B cell (primary cell): Measurements from ENCODE around the gene INTS14. TPM values are rescaled to one million over a fixed set of nuclear protein-coding genes. Genes with fewer than 3 reads are reported as not detected.

Source experiments
- ATAC-seq: fragments of 200-7000 bp; cut with Tn5 transposase; one replicate; pipeline ENCODE4 v1.10.0; 2021; ENCODE audit warnings: low read depth, mild to moderate bottlenecking, moderate number of reproducible peaks, moderate library complexity
- CTCF ChIA-PET: fragments of 350-600 bp; sonication (Branson Sonifier 250); formaldehyde crosslinking; loops from one replicate; lab custom pipeline; 2021; ENCODE audit warnings: antibody characterized with exemption, inconsistent platforms; lab: Charles Lee
- POLR2A ChIA-PET: fragments of 350-600 bp; sonication (Branson Sonifier 250); formaldehyde crosslinking; loops from one replicate; lab custom pipeline; 2021; ENCODE audit warnings: antibody characterized with exemption; lab: Charles Lee
- DNase-seq: peaks from one replicate; pipeline ENCODE4 v3.0.0; 2013
- H2AFZ ChIP-seq: 2 replicates; pipeline ENCODE4 v1.6.1; 2012; ENCODE audit warnings: mild to moderate bottlenecking, low read depth, low read length; ENCODE audit not compliant: insufficient read depth, poor library complexity, severe bottlenecking
- H3K27ac ChIP-seq, 2 donors: 1 replicate in 1 of 2; 2 replicates in 1 of 2; pipeline ENCODE4 v1.5.1; 2012 to 2013; ENCODE audit warnings: low read length in 2 of 2, mild to moderate bottlenecking in 2 of 2, moderate library complexity in 1 of 2
- H3K27me3 ChIP-seq, 4 experiments: fragments of 200-600 bp in 1 of 4; sonication (generic) in 1 of 4; replicated peaks in 1 of 4; 1 replicate in 2 of 4; 2 replicates in 2 of 4; pipeline versions ENCODE4 v1.6.1 to v1.7.0; 2013 to 2016; ENCODE audit warnings: low read length in 3 of 4, mild to moderate bottlenecking in 2 of 4, mixed read lengths in 1 of 4, moderate library complexity in 1 of 4; ENCODE audit not compliant: insufficient read depth in 4 of 4, control insufficient read depth in 3 of 4; ENCODE audit errors: control extremely low read depth in 1 of 4
- H3K36me3 ChIP-seq, 2 experiments: replicated peaks in 1 of 2; 1 replicate in 1 of 2; 2 replicates in 1 of 2; pipeline versions ENCODE4 v1.6.1 to v1.7.1; 2013; ENCODE audit warnings: low read length in 1 of 2; ENCODE audit not compliant: insufficient read depth in 2 of 2, control insufficient read depth in 1 of 2; ENCODE audit errors: control extremely low read depth in 1 of 2, extremely low read depth in 1 of 2
- H3K4me1 ChIP-seq, 2 donors: fragments of 200-600 bp in 1 of 2; sonication (generic) in 1 of 2; 1 replicate in 1 of 2; 2 replicates in 1 of 2; pipeline versions ENCODE4 v1.5.1 to v1.6.1; 2013 to 2017; ENCODE audit warnings: low read length in 2 of 2; ENCODE audit not compliant: control insufficient read depth in 2 of 2, insufficient read depth in 2 of 2
- H3K4me2 ChIP-seq: replicated peaks from 2 replicates; pipeline ENCODE3; 2012; ENCODE audit warnings: mild to moderate bottlenecking, low read depth, low read length; ENCODE audit not compliant: poor library complexity, severe bottlenecking
- H3K4me3 ChIP-seq, 5 experiments: fragments of 200-600 bp in 1 of 5; sonication (generic) in 1 of 5; 1 replicate in 3 of 5; 2 replicates in 2 of 5; pipeline versions ENCODE4 v1.5.1 to v1.7.0; 2011 to 2016; ENCODE audit warnings: low read length in 4 of 5, mild to moderate bottlenecking in 4 of 5, low read depth in 2 of 5, control low read depth in 1 of 5, moderate library complexity in 1 of 5; ENCODE audit not compliant: insufficient read depth in 1 of 5; ENCODE audit errors: control extremely low read depth in 1 of 5, extremely low read depth in 1 of 5
- H3K79me2 ChIP-seq: fragments of 200-600 bp; sonication (generic); one replicate; pipeline ENCODE4 v1.6.0; 2016; ENCODE audit warnings: low read length; ENCODE audit not compliant: control insufficient read depth, insufficient read depth
- H3K9ac ChIP-seq: fragments of 200-600 bp; sonication (generic); 2 replicates; pipeline ENCODE4 v1.6.1; 2017; ENCODE audit warnings: mild to moderate bottlenecking, low read length, moderate library complexity
- H3K9me3 ChIP-seq, 3 donors: one replicate each; pipeline versions ENCODE4 v1.6.1 to v1.7.1; 2013; ENCODE audit warnings: low read length in 2 of 3; ENCODE audit not compliant: control insufficient read depth in 2 of 3, insufficient read depth in 1 of 3; ENCODE audit errors: control extremely low read depth in 1 of 3
- H4K20me1 ChIP-seq: 2 replicates; pipeline ENCODE4 v1.6.0; 2012; ENCODE audit warnings: mild to moderate bottlenecking, low read length; ENCODE audit not compliant: insufficient read depth, control insufficient read depth, poor library complexity, severe bottlenecking
- H3K27ac Mint-ChIP-seq: one replicate; pipeline ENCODE4 v1.8.0; 2021; ENCODE audit warnings: mixed read lengths
- H3K27me3 Mint-ChIP-seq: one replicate; pipeline ENCODE4 v1.8.0; 2021; ENCODE audit warnings: mixed read lengths
- H3K4me1 Mint-ChIP-seq: one replicate; pipeline ENCODE4 v1.8.0; 2021; ENCODE audit warnings: mixed read lengths
- H3K4me3 Mint-ChIP-seq: one replicate; pipeline ENCODE4 v1.8.0; 2021; ENCODE audit warnings: mixed read lengths
- H3K9me3 Mint-ChIP-seq: one replicate; pipeline ENCODE4 v1.8.0; 2022; ENCODE audit warnings: mixed read lengths; ENCODE audit not compliant: insufficient read depth
- EZH2 ChIP-seq: IDR thresholded peaks from 2 replicates; pipeline ENCODE4 v1.6.1; 2012; ENCODE audit warnings: borderline replicate concordance, low read depth, mild to moderate bottlenecking, moderate library complexity, low read length; ENCODE audit not compliant: insufficient read depth, poor library complexity, severe bottlenecking
- WGBS: methylation state at CpG from one replicate; pipeline ENCODE4 v1.1.5; 2013; ENCODE audit warnings: missing lambda C conversion rate; ENCODE audit not compliant: insufficient coverage; 5-methylcytosine and 5-hydroxymethylcytosine counted together
- intact Hi-C: fragments of 100-400 bp; cut with micrococcal nuclease; formaldehyde crosslinking; loops from one replicate; pipeline ENCODE4 v1.10.0; 2022
- polyA plus RNA-seq: library from polyadenylated mRNA; depleted of rRNA; stranded (reverse); fragments of >200 nt; gene quantifications from 2 replicates; pipeline ENCODE4 v1.2.3, GENCODE V29; 2012
- total RNA-seq, 2 donors: library from RNA; stranded (reverse); fragments of 120-200 nt in 1 of 2; gene quantifications; 1 replicate in 1 of 2; 2 replicates in 1 of 2; pipeline versions ENCODE4 v1.2.3 to v1.2.4, GENCODE V29; 2013 to 2022
- TF ChIP-seq, protein P1 (sequence below): fragments of 200-600 bp; IDR thresholded peaks from one replicate; pipeline ENCODE4 v1.8.0; 2022; ENCODE audit warnings: antibody characterized with exemption, mild to moderate bottlenecking

Gene INTS14
- total and polyA plus RNA-seq, 2 donors (not counting 1 experiment from before 2014, with no cell fraction given): 19.3 to 39.0 TPM

GRCh38 chr15:65638681-65639089, 27.8 kb upstream of the INTS14 start:
- Histone ChIP-seq H3K9me3 (no peaks in the 10 kb centered on the region), H3K79me2 (no peaks in the 10 kb centered on the region), H3K27me3 (no peaks in the 10 kb centered on the region), H2AFZ (no peak overlapping the region), H3K4me2 (peak overlapping the region; percentile 31), H3K36me3 (no peaks in the 10 kb centered on the region), H3K4me1 (peaks cover 0 to 10% of the 10 kb centered on the region in 2 donors), H3K9ac (no peak overlapping the region), H3K27ac (no peak overlapping the region), H4K20me1 (no peaks in the 10 kb centered on the region), H3K4me3 (no peak overlapping the region)
- Mint-ChIP-seq H3K27me3 (no peaks in the 10 kb centered on the region), H3K27ac (peak overlapping the region; percentile 8), H3K9me3 (no peaks in the 10 kb centered on the region), H3K4me1 (peaks cover 10% of the 10 kb centered on the region), H3K4me3 (peak overlapping the region; percentile 0)
- TF ChIP-seq, protein P1, sequence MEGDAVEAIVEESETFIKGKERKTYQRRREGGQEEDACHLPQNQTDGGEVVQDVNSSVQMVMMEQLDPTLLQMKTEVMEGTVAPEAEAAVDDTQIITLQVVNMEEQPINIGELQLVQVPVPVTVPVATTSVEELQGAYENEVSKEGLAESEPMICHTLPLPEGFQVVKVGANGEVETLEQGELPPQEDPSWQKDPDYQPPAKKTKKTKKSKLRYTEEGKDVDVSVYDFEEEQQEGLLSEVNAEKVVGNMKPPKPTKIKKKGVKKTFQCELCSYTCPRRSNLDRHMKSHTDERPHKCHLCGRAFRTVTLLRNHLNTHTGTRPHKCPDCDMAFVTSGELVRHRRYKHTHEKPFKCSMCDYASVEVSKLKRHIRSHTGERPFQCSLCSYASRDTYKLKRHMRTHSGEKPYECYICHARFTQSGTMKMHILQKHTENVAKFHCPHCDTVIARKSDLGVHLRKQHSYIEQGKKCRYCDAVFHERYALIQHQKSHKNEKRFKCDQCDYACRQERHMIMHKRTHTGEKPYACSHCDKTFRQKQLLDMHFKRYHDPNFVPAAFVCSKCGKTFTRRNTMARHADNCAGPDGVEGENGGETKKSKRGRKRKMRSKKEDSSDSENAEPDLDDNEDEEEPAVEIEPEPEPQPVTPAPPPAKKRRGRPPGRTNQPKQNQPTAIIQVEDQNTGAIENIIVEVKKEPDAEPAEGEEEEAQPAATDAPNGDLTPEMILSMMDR: peak; percentile 86
- TF ChIP-seq EZH2: no peak
- ATAC-seq: peak; percentile 81
- intact Hi-C loops: loop anchor here (1.0 to 2.0 kb wide), 2 partner anchors 219 to 648 kb away; no protein-coding TSS in a partner anchor
- DNase-seq: peak; percentile 81
- CTCF ChIA-PET: interaction anchor here (0.7 to 5.5 kb wide), 30 partner anchors 9 to 649 kb away, joined by 3 to 42 read pairs (median 3); partner anchors contain the start of genes INTS14 and RAB11A
- WGBS: no CpG with 5 or more reads among the region's 3 CpGs
- POLR2A ChIA-PET: no interaction called here

DNA sequence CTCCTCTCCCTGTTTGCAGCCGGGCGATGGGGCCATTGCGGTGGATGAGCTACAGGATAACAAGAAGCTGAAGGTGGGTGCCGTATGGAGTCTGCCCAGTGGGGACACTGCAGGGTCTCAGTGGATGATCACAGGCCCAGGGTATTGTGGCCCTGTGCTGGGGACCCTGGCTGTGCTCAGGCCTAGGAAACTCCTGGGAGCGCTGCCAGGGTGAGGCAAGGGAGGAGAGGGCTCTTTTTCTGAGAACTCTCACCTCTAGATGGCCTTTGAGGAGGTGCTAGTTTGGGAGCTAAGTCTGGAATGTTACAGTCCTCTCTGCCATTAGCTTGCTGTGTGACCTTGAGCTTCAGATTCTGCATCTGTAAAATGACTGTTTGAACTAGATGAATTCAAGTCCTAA, 27.2 kb upstream of the INTS14 start:
- 98% methylated on average over 5 of the region's 5 CpGs for WGBS
- Histone ChIP-seq H3K27me3 (no peaks in the 10 kb centered on the region), H3K9me3 (no peaks in the 10 kb centered on the region), H2AFZ (no peak overlapping the region), H4K20me1 (no peaks in the 10 kb centered on the region), H3K9ac (no peak overlapping the region), H3K4me3 (no peak overlapping the region), H3K27ac (no peak overlapping the region), H3K4me2 (peak overlapping the region; percentile 31), H3K36me3 (no peaks in the 10 kb centered on the region), H3K79me2 (no peaks in the 10 kb centered on the region), H3K4me1 (peaks cover 0 to 10% of the 10 kb centered on the region in 2 donors)
- ATAC-seq: no peak
- peaks cover 10% of the 10 kb centered on the region for H3K4me1 Mint-ChIP-seq
- CTCF ChIA-PET: interaction anchor here (0.6 to 5.5 kb wide), 30 partner anchors 8 to 650 kb away, joined by 3 to 42 read pairs (median 3); partner anchors contain the start of genes INTS14 and RAB11A
- TF ChIP-seq, protein P1: no peak
- no peak for TF ChIP-seq EZH2
- POLR2A ChIA-PET: no interaction called here
- H3K9me3 Mint-ChIP-seq: no peaks in the 10 kb centered on the region
- no peak for DNase-seq
- H3K27me3 Mint-ChIP-seq: no peaks in the 10 kb centered on the region
- intact Hi-C loops: loop anchor here (1.0 to 2.0 kb wide), 2 partner anchors 219 to 649 kb away; no protein-coding TSS in a partner anchor
- no peak overlapping the region for H3K4me3 Mint-ChIP-seq
- no peak overlapping the region for H3K27ac Mint-ChIP-seq
